NCI-H748 treated with DMSO at 0.1 percent for 48 hours (cell line): Measurements from ENCODE around the gene TMEM109.

Source experiments
- DNase-seq: peaks from one replicate; lab custom pipeline; 2025; lab: John Stamatoyannopoulos, UW

TMEM109 gene

GRCh38 chr11:60910281-60910687, 3.7 kb upstream of the TMEM109 start:
- no peak for DNase-seq

- no peak for DNase-seq
Observed at GRCh38 chr11:60910711-60911380, 3.1 kb upstream of the TMEM109 start.

GRCh38 chr11:60912223-60912850, 1.6 kb upstream of the TMEM109 start:
- no peak for DNase-seq

- no peak for DNase-seq
Observed at GRCh38 chr11:60912851-60913528, 968 bp upstream of the TMEM109 start.

GRCh38 chr11:60914633-60915247, 782 bp downstream of the TMEM109 start:
- no peak for DNase-seq

GRCh38 chr11:60915248-60915914, 1.4 kb downstream of the TMEM109 start:
- DNase-seq: no peak

- DNase-seq: no peak
Observed at GRCh38 chr11:60916669-60917206, 2.8 kb downstream of the TMEM109 start.

GRCh38 chr11:60917267-60917666, 3.3 kb downstream of the TMEM109 start:
- no peak for DNase-seq

GRCh38 chr11:60918251-60918938, 4.4 kb downstream of the TMEM109 start:
- DNase-seq: no peak

- DNase-seq: no peak
Observed at GRCh38 chr11:60918939-60919265, 4.9 kb downstream of the TMEM109 start.

GRCh38 chr11:60919320-60919719, 5.4 kb downstream of the TMEM109 start:
- no peak for DNase-seq

- DNase-seq: no peak
Observed at GRCh38 chr11:60919956-60920355, 6.0 kb downstream of the TMEM109 start.

- no peak for DNase-seq
Observed at GRCh38 chr11:60921259-60921658, 7.3 kb downstream of the TMEM109 start.

- no peak for DNase-seq
Observed at GRCh38 chr11:60921777-60922335, 7.9 kb downstream of the TMEM109 start.

GRCh38 chr11:60922906-60923305, 8.9 kb downstream of the TMEM109 start:
- DNase-seq: no peak

GRCh38 chr11:60923326-60923725, 9.4 kb downstream of the TMEM109 start:
- no peak for DNase-seq

- no peak for DNase-seq
Observed at GRCh38 chr11:60923800-60924109, 9.8 kb downstream of the TMEM109 start.

GRCh38 chr11:60924110-60924905, 10.3 kb downstream of the TMEM109 start, which contains the start of gene TMEM132A:
Gene TMEM132A, plus strand, starts transcription at chr11:60924460. Its CDS starts 174 bp downstream, at chr11:60924634.
- peak; percentile 60 for DNase-seq

- DNase-seq: no peak
Observed at GRCh38 chr11:60924906-60925853, 11.2 kb downstream of the TMEM109 start.
